Transverse colon (tissue), 4 donors: ENCODE measurements around the gene PLTP. TPM values are rescaled to one million over a fixed set of nuclear protein-coding genes. Genes with fewer than 3 reads are reported as not detected.

Experiments
- DNase-seq: peaks from one replicate; pipeline ENCODE4 v3.0.0-alpha.2; 2019
- H3K27ac ChIP-seq, 4 donors: fragments of 200-600 bp; sonication (generic); 2 replicates each; pipeline ENCODE4 v1.5.1; 2016 to 2018; ENCODE audit warnings: inconsistent platforms in 4 of 4
- H3K27me3 ChIP-seq: fragments of 200-600 bp; sonication (generic); 2 replicates; pipeline ENCODE4 v1.5.1; 2017; ENCODE audit warnings: inconsistent platforms
- H3K36me3 ChIP-seq, 4 donors: fragments of 200-600 bp; sonication (generic); 2 replicates each; pipeline ENCODE4 v1.5.1; 2017 to 2019; ENCODE audit warnings: inconsistent platforms in 4 of 4
- H3K4me1 ChIP-seq, 4 donors: fragments of 200-600 bp; sonication (generic); 2 replicates each; pipeline ENCODE4 v1.5.1; 2017 to 2020; ENCODE audit warnings: inconsistent platforms in 4 of 4
- H3K4me3 ChIP-seq, 4 donors: fragments of 200-600 bp; sonication (generic); 1 replicate in 1 of 4; 2 replicates in 3 of 4; pipeline versions ENCODE4 v1.5.1 to v1.6.1; 2017 to 2019; ENCODE audit warnings: inconsistent platforms in 4 of 4
- H3K9me3 ChIP-seq, 2 donors: fragments of 200-600 bp; sonication (generic); 2 replicates each; pipeline ENCODE4 v1.5.1; 2017 to 2019; ENCODE audit warnings: inconsistent platforms in 2 of 2
- EP300 ChIP-seq: sonication (generic); formaldehyde crosslinking; IDR thresholded peaks from one replicate; pipeline ENCODE4 v1.6.1; 2017; ENCODE audit warnings: antibody characterized with exemption, low read depth
- POLR2A ChIP-seq: fragments of 450-650 bp; IDR thresholded peaks from one replicate; pipeline ENCODE4 v1.6.1; 2016; ENCODE audit warnings: antibody characterized with exemption, mild to moderate bottlenecking, moderate library complexity
- POLR2AphosphoS5 ChIP-seq, 3 donors: sonication (generic); formaldehyde crosslinking; IDR thresholded peaks; one replicate each; pipeline ENCODE4 v1.6.1; 2016; ENCODE audit warnings: antibody characterized with exemption in 3 of 3
- whole genome bisulfite sequencing, 2 donors: methylation state at CpG; one replicate each; pipeline ENCODE4 v1.1.5; 2018; ENCODE audit warnings: low coverage in 1 of 2; 5-methylcytosine and 5-hydroxymethylcytosine counted together
- in situ Hi-C, 4 donors: fragments of 200-750 bp; cut with MboI; loops; one replicate each; pipeline versions ENCODE4 v1.15.0 to v1.15.1; 2017; ENCODE audit warnings: low sequenced_read_pairs in 3 of 4, low pct_ligation_motif_present in 1 of 4, low pct_unique_long_range_greater_than_20kb in 1 of 4
- intact Hi-C: fragments of 100-400 bp; cut with DNase I; formaldehyde crosslinking; loops from one replicate; pipeline ENCODE4 v1.15.1; 2023; ENCODE audit warnings: low total_unique reads
- total RNA-seq, 4 donors: library from RNA; depleted of rRNA; stranded (reverse); fragments of >200 nt; gene quantifications; one replicate each; pipeline ENCODE4 v1.1.0, GENCODE V29; 2016
- TF ChIP-seq, protein P1 (sequence below), 5 experiments: fragments of 200-600 bp in 3 of 5; fragments of 450-650 bp in 2 of 5; sonication (generic) in 3 of 5; IDR thresholded peaks; 1 replicate in 2 of 5; 2 replicates in 3 of 5; pipeline ENCODE4 v1.5.1; 2016 to 2017; ENCODE audit warnings: antibody characterized with exemption in 5 of 5, inconsistent platforms in 3 of 5, mild to moderate bottlenecking in 2 of 5, moderate library complexity in 1 of 5

PLTP gene
- total RNA-seq, 4 donors from 2014 or later, result 17.7 to 79.9 (median 59.9) TPM

DNA sequence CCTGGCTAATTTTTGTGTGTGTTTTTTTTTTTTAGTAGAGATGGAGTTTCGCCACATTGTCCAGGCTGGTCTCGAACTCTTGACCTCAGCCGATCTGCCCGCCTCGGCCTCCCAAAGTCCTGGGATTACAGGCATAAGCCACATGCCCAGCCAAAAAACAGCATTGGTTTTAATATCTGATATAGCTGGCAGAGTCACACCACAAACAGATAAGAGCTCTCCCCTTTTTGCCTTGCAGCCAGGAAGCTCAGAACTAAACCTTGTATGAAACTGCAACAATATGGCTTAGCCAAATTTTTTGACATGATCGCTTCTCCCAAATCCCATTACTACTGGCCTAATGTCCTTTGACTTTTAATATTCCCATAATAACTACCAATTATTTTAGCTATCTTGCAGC, 59.6 kb downstream of the PLTP start:
- no peak overlapping the region for H3K27ac ChIP-seq
- TF ChIP-seq POLR2A (no peak), EP300 (no peak), POLR2AphosphoS5 (IDR thresholded peaks at IDR 0.05) (no peak)
- TF ChIP-seq, protein P1, sequence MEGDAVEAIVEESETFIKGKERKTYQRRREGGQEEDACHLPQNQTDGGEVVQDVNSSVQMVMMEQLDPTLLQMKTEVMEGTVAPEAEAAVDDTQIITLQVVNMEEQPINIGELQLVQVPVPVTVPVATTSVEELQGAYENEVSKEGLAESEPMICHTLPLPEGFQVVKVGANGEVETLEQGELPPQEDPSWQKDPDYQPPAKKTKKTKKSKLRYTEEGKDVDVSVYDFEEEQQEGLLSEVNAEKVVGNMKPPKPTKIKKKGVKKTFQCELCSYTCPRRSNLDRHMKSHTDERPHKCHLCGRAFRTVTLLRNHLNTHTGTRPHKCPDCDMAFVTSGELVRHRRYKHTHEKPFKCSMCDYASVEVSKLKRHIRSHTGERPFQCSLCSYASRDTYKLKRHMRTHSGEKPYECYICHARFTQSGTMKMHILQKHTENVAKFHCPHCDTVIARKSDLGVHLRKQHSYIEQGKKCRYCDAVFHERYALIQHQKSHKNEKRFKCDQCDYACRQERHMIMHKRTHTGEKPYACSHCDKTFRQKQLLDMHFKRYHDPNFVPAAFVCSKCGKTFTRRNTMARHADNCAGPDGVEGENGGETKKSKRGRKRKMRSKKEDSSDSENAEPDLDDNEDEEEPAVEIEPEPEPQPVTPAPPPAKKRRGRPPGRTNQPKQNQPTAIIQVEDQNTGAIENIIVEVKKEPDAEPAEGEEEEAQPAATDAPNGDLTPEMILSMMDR (IDR thresholded peaks at IDR 0.05), result no peak
- no peaks in the 10 kb centered on the region for H3K27me3 ChIP-seq
- DNase-seq, result no peak
- WGBS, 2 donors, result 99 to 100% methylated on average over 2 to 6 of the region's 6 CpGs
- H3K4me1 ChIP-seq, result peaks cover 11 to 27% (median 14%) of the 10 kb centered on the region in 4 donors
- H3K4me3 ChIP-seq, result no peak overlapping the region
- H3K9me3 ChIP-seq, result no peaks in the 10 kb centered on the region
- in situ Hi-C loops, result no loop called here
- intact Hi-C loops, result no loop called here
- H3K36me3 ChIP-seq, result peaks cover 0 to 7% (median 3%) of the 10 kb centered on the region in 4 donors

DNA sequence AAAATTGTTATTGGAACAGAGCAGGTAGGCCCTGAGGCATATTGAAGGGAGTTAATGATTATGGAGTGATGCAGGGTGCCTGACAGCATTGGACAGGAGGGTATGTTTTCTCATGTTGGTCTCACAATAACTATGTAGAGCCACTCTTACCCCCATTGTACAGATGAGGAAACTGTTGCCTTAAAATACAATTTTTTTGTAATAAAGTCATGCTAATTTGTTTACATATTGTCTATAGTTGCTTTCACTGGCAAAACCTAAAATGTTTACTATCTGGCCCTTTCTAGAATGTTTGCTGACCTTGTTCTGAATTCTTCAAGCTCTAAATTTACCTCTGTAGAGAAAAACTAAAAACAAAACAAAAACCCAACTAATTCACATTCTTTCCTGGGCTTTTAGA, 60.5 kb downstream of the PLTP start:
- no peaks in the 10 kb centered on the region for H3K27me3 ChIP-seq
- intact Hi-C loops, result no loop called here
- H3K9me3 ChIP-seq, result no peaks in the 10 kb centered on the region
- no peak for DNase-seq
- peaks cover 7 to 25% (median 13%) of the 10 kb centered on the region in 4 donors for H3K4me1 ChIP-seq
- peaks cover 0 to 7% (median 3%) of the 10 kb centered on the region in 4 donors for H3K36me3 ChIP-seq
- in situ Hi-C loops, result no loop called here
- H3K4me3 ChIP-seq, result no peak overlapping the region
- no peak for TF ChIP-seq EP300
- TF ChIP-seq, protein P1 (IDR thresholded peaks at IDR 0.05), result no peak
- no peak for TF ChIP-seq POLR2AphosphoS5 (IDR thresholded peaks at IDR 0.05)
- TF ChIP-seq POLR2A, result no peak
- H3K27ac ChIP-seq, result no peak overlapping the region

DNA sequence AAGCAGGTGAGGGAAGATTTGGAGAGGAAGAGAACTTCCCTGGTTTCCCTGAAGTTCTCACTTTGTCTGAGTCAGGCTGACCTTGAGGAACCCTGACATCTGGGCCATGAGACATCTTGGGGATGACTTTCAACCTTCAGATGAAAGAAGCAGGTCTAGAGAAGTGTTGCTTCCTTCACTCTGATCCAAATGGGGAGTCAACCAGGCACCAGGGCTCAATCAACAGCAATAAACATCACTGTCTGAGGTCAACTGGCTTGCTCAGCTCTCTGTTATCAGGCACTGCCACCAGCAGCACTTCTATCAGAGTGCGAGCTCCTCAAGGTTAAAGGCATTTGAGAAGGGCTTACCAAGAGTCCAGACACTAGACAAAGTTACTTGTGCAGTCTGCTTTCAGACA, 61.0 kb downstream of the PLTP start:
- no peak overlapping the region for H3K27ac ChIP-seq
- H3K4me1 ChIP-seq, result peaks cover 1 to 20% (median 7%) of the 10 kb centered on the region in 4 donors
- H3K36me3 ChIP-seq, result peaks cover 0 to 13% (median 3%) of the 10 kb centered on the region in 4 donors
- in situ Hi-C loops, result no loop called here
- WGBS, 2 donors, result 94% methylated on average over 1 of the region's 1 CpG; no CpG with 5 or more reads in 1 of the 2 donors
- H3K27me3 ChIP-seq, result no peaks in the 10 kb centered on the region
- H3K9me3 ChIP-seq, result no peaks in the 10 kb centered on the region
- DNase-seq, result no peak
- TF ChIP-seq POLR2AphosphoS5 (IDR thresholded peaks at IDR 0.05), result no peak
- no peak for TF ChIP-seq POLR2A
- TF ChIP-seq EP300, result no peak
- TF ChIP-seq, protein P1 (IDR thresholded peaks at IDR 0.05), result no peak
- H3K4me3 ChIP-seq, result no peak overlapping the region
- intact Hi-C loops, result no loop called here

DNA sequence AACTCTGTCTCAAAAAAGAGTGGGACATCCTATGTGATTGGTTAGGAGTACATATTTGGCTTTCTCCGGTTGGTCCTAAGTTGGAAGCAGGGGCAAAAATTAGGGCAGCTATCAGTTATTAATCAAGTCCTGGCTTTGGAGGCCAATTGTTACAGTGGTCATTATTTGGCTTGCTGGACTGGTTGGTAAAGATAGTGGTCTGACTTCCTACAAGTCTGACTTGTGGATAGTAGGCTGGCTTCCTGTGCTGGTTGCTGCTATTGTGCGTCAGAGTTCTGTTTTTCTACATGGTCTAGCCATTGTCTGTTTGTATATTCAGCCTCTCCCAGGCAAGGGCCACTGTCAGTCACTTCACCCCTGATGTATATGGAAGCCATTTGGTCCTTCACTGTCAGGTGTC, 61.7 kb downstream of the PLTP start:
- TF ChIP-seq POLR2A, result no peak
- TF ChIP-seq, protein P1 (IDR thresholded peaks at IDR 0.05), result no peak
- TF ChIP-seq POLR2AphosphoS5 (IDR thresholded peaks at IDR 0.05), result no peak
- TF ChIP-seq EP300, result no peak
- Histone ChIP-seq H3K9me3 (no peaks in the 10 kb centered on the region), H3K4me1 (peaks cover 0 to 13% (median 1%) of the 10 kb centered on the region in 4 donors), H3K27ac (no peak overlapping the region), H3K27me3 (no peaks in the 10 kb centered on the region), H3K36me3 (peaks cover 0 to 20% (median 3%) of the 10 kb centered on the region in 4 donors), H3K4me3 (no peak overlapping the region)
- 80 to 90% methylated on average over 1 to 2 of the region's 2 CpGs for WGBS, 2 donors
- no peak for DNase-seq
- in situ Hi-C loops (no loop called here), intact Hi-C loops (no loop called here)
